NCI-H69 (cell line): ENCODE measurements around the gene PAN2.
"Not testable (repeated sequence)": the region's sequence is repeated elsewhere in the genome, so short reads cannot be mapped to it uniquely, and the experiment has no call there.

Experiments used
- DNase-seq: peaks from one replicate; lab custom pipeline; 2025; lab: John Stamatoyannopoulos, UW

The PAN2 gene, protein sequence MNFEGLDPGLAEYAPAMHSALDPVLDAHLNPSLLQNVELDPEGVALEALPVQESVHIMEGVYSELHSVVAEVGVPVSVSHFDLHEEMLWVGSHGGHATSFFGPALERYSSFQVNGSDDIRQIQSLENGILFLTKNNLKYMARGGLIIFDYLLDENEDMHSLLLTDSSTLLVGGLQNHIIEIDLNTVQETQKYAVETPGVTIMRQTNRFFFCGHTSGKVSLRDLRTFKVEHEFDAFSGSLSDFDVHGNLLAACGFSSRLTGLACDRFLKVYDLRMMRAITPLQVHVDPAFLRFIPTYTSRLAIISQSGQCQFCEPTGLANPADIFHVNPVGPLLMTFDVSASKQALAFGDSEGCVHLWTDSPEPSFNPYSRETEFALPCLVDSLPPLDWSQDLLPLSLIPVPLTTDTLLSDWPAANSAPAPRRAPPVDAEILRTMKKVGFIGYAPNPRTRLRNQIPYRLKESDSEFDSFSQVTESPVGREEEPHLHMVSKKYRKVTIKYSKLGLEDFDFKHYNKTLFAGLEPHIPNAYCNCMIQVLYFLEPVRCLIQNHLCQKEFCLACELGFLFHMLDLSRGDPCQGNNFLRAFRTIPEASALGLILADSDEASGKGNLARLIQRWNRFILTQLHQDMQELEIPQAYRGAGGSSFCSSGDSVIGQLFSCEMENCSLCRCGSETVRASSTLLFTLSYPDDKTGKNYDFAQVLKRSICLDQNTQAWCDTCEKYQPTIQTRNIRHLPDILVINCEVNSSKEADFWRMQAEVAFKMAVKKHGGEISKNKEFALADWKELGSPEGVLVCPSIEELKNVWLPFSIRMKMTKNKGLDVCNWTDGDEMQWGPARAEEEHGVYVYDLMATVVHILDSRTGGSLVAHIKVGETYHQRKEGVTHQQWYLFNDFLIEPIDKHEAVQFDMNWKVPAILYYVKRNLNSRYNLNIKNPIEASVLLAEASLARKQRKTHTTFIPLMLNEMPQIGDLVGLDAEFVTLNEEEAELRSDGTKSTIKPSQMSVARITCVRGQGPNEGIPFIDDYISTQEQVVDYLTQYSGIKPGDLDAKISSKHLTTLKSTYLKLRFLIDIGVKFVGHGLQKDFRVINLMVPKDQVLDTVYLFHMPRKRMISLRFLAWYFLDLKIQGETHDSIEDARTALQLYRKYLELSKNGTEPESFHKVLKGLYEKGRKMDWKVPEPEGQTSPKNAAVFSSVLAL

GRCh38 chr12:56333679-56334489, at the start of gene PAN2:
Gene PAN2 (minus strand): TSS chr12:56334000. CDS start chr12:56333094, 906 bp downstream.
- peak; percentile 99 for DNase-seq

DNA sequence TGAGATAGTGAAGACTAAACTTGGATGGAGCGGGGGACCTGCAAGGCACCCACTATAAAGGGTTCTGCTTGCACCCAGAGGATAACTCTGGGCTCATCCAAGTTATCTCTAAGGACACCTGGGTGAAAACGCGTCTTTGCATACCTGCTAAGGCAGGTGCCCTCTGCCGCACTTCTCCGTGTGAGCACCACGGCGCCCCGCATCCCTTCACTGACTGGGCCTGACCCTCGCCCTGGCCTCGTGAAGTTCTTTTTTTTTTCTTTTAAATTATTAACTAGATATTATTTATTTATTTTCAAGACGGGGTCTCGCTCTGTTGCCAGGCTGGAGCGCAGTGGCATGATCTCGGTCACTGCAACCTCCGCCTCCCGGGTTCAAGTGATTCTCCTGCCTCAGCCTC, 48.8 kb upstream of the PAN2 start:
- no peak for DNase-seq

DNA sequence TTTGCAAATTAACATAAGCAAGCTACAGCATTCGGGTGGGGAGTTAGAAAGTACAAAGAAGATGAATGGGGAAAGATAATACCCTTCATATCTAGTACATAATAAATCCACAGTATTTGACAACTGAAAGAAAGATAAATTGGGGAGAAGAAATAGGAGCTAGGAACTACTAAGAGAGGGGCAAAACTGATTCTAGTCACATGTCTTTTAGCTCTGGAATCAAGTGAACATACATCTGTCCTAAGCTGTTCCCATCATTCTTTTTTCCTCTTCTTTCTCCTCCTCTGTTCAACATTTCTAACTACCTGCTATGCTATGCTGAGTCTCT, 44.2 kb upstream of the PAN2 start:
- DNase-seq, result no peak

- DNase-seq, result no peak
These were observed 43.6 kb upstream of the PAN2 start for GRCh38 chr12:56377310-56377988.

GRCh38 chr12:56375598-56376434, 42.0 kb upstream of the PAN2 start:
- no peak for DNase-seq

- DNase-seq, result no peak
These were observed 41.2 kb upstream of the PAN2 start for GRCh38 chr12:56374726-56375597.

- no peak for DNase-seq
These were observed 39.7 kb upstream of the PAN2 start for GRCh38 chr12:56373515-56373914.

DNA sequence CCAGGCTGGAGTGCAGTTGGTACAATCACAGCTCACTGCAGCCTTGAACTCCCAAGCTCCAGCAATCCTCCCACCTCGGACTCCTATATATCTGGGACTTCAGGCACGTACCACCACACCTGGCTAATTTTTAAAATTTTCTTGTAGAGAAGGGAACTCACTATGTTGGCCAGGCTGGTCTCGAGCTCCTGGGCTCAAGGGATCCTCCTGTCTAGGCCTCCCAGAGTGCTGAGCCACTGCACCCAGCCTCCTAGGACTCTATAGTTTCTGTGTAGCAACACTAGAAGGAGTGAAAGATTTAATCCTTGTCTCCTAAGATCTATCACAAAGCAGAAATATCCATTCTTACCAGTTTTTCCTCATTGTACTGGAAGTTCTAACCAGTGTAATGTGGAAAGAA, 33.1 kb upstream of the PAN2 start:
- DNase-seq, result no peak

- DNase-seq, result peak; percentile 15
These were observed 28.6 kb upstream of the PAN2 start, which contains the start of gene APOF for GRCh38 chr12:56362130-56363059. Gene APOF (minus strand): TSS chr12:56362857. CDS start chr12:56362745, 112 bp downstream.

DNA sequence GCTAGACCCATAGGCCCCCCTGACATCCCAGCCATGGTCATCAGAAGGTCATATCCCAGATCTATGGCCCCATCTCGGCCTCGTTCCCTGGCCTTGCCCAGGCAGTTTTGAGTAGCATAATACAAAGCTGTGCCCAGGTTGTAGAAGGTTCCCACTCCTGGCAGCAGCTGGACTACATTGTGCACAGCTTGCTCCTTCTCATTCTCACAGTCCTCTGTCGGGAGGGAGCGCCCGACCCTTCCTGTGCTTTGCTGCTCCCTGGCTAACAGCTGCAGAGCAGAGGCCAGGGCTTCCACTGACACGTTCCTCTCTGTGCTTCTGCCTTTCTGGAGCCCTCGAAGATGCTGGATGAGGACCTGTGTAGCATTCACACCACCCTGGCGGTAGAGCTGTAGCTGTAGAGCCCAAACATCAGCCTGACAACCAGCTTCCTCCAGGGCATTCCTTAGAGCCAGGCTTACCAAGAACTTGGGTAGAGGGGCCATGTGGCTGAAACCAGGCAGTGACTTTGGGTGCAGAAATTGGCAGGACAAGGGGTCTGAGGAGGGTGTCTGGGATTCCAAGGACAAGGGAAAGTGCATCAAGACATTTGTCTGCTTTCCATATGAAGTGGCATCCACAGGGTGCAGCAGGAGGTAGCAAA, 27.8 kb upstream of the PAN2 start:
- no peak for DNase-seq

DNA sequence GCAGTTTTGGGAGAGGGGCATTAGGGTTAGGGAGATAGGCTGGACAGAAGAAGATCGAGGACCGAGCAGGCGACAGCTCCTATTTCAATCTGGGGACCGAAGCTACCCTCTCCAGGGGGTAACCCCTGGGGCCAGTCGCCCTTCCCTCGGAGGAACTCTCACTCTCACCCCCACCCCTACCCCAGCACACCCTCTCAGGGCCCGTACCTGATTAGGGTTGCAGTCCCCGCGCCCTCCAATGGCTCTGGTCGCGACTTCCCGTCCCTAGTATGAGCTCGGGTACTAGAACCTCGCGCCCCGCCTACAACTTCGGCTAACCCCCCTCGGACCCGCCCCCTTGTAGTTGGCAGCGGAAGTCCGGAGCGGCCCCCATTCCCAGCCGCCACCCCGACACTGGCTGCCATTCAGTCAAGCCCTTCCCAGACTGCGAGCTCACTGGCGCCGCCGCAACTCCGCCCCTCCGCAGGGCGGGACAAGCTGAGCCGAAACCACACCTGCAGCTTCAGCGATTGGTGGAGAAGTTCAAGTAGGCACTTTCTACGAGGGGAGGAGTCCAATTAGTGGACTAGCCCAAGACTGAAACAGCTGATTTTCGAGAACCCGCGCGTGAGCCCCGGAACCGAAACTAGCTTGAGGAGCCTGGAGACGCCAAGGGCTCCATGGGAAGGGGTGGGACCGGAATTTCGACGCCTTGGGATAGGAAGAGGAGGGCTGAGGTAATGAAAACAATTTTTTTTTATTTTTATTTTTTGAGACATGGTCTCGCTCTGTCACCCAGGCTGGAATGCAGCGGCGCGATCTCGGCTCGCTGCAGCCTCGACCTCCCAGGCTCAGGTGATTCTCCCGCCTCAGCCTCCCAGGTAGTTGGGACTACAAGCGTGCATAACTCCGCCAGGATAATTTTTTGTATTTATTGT, 26.3 kb upstream of the PAN2 start, which contains the start of gene STAT2:
STAT2 (minus strand) TSS at position 257 of the 917 bp plus-strand sequence. CDS start 3,536 bp downstream, outside the sequence.
- DNase-seq, result peak; percentile 100

- no peak for DNase-seq
These were observed 25.2 kb upstream of the PAN2 start for GRCh38 chr12:56358836-56359532.

- DNase-seq, result no peak
These were observed 17.5 kb upstream of the PAN2 start for GRCh38 chr12:56351325-56351724.

- DNase-seq, result no peak
These were observed 16.9 kb upstream of the PAN2 start for GRCh38 chr12:56350662-56351061.

DNA sequence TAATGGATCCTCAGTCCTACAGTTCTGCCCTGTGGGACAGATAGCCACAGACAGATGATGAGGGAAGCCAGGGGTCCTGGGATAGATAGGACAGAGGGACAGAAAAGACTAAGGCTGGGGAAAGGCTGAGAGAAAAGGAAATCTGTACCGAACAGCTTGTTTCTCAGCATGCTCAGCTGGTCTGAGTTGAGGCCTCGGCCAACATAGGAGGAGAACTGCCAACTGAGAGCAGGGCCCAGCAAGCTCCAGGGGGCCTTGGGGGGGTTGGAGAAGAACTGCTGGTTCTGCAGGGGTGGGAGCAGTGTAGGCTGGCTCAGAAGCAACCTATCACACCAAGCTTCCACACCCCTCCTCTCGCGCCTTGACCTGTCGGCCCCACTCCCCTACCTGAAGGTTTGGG, 15.0 kb upstream of the PAN2 start:
- DNase-seq, result no peak

DNA sequence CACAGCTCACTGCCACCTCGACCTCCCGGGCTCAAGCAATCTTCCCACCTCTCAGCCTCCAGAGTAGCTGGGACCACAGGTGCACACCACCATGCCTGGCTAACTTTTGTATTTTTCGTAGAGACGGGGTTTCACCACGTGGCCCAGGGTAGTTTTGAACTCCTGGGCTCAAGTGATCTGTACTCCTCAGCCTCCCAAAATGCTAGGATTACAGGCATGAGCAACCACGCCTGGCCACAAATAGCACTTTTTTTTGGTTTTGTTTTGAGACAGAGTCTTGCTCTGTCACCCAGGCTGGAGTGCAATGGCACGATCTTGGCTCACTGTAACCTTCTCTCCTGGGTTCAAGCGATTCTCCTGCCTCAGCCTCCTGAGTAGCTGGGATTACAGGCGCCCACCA, 13.5 kb upstream of the PAN2 start:
- not testable (repeated sequence) for DNase-seq
